ENCODE results near the gene PLA2G6. TPM values are rescaled to one million over a fixed set of nuclear protein-coding genes. Genes with fewer than 3 reads are reported as not detected.
"Not testable (repeated sequence)": the region's sequence is repeated elsewhere in the genome, so short reads cannot be mapped to it uniquely, and the experiment has no call there.

Gene PLA2G6
- total RNA-seq, 1 experiment from 2014 or later: 3.9 TPM

DNA sequence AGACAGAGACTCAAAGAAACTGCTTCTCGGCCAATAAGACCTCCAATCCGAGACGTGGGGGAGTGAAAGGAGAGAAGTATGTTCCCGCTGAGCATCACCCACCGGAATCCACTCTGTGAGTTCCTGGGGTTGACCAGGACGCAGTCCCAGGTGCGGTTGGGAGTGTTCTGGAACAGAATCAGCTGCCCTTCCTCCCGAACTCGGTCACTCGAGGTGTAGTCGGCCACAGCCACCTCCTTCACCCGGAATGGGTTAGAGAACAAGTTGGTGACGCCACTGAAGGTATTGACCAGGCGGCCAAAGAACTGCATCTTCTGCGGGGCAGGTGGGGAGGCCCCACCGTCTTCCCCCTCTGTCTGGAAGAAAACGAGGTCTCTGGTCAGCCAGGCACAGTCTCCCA, 12.5 kb downstream of the PLA2G6 start:
- no peak for DNase-seq (ENCODE audit: low read depth)

DNA sequence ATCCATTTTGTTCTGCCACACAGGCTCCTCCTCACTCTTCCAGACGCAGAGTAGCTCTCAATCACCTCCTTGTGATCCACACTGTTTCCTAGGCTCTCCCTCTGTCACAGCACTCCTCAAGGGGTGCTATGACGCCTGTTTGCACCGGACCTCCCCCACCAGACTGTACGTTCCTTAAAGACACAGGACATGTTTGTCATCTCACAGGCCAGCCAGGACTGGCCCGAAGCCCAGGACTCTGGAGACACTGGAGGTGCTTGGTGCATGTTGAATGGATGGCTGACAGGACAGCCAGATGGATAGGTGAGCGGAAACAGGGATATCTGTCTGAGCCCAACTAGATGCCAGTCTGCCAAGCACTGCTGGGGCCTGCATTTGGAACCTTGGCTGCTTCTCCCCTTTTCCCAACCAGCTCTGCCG, 13.6 kb downstream of the PLA2G6 start:
- no peak for DNase-seq (ENCODE audit: low read depth)

DNA sequence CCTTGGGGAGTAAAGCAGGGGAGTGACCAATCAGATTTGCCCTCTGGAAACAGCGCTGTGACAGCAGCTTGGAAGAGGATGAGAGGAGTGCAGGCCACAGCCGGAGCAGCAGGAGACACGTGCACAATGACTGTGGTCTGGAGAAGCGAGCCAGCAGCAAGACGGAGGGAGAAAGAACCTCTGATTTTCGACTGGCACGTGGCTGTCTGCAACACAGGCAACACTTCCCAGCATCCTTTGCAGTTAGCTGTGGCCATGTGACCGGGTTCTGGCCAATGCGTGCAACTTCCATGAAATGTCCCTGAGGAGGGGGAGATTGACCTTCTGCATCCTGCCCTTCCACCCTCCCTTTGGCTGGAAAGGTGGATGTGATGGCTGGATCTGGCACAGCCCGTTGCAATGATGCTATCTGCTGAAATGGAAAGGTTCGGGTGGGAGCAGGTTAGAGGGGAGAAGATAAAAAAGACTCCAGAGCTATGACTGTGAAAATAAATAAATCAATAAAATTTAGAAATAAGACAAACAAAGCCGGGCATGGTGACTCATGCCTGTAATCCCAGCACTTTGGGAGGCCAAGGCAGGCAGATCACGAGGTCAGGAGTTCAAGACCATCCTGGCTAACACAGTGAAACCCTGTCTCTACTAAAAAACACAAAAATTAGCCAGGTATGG, 15.6 kb downstream of the PLA2G6 start:
- no peak for DNase-seq (ENCODE audit: low read depth)

DNA sequence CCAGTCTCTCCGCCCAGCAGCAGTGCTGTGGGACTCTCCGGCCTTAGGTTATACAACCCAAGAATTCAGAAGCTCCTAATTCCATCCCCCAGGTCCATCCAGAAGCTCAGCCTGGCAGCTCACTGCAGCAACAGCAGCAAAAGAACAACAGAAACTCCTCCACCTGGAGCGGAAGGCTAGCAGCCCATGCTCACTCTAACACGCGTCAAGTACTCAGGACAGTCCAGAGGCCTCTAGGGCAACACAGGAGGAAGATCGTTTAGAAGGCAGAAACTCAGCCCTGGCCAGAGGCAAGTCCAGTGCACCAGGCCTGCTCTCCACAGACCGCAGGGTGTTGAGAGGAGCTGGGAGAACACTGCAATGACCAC, 17.1 kb downstream of the PLA2G6 start:
- no peak for DNase-seq (ENCODE audit: low read depth)

DNA sequence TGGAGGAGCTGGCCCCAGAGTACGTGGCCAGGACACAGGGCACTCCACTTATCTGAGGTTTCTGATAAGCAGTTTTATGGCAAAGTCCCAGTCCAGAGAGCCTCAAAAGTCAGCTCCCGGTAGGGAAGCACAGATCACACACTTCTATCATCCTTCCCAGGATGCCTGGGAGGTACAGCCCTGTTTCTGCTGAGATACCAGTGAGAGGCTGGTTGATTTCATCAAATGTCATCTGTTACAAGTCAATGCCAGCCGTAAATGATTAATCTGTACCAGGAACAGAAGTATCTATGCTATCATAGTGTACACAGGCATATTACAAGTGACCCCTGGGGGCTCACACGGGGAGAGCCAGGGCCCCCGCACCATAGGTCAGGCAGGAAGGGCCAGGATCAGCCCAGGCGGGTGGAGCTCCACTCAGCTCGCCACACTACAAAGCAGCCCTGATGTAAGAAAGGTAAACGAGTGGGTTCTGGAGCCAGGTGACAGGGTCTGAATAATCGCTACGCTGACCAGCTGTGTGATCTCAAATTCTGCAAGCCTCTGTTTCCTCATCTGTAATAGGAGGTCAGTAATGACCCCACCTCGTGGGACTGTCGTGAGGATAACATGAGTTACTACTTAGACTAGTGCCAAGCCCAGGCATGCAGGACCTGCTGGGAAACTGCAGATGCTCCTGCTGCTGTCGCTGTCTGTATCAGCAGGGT, 17.6 kb downstream of the PLA2G6 start:
- DNase-seq (ENCODE audit: low read depth): no peak

DNA sequence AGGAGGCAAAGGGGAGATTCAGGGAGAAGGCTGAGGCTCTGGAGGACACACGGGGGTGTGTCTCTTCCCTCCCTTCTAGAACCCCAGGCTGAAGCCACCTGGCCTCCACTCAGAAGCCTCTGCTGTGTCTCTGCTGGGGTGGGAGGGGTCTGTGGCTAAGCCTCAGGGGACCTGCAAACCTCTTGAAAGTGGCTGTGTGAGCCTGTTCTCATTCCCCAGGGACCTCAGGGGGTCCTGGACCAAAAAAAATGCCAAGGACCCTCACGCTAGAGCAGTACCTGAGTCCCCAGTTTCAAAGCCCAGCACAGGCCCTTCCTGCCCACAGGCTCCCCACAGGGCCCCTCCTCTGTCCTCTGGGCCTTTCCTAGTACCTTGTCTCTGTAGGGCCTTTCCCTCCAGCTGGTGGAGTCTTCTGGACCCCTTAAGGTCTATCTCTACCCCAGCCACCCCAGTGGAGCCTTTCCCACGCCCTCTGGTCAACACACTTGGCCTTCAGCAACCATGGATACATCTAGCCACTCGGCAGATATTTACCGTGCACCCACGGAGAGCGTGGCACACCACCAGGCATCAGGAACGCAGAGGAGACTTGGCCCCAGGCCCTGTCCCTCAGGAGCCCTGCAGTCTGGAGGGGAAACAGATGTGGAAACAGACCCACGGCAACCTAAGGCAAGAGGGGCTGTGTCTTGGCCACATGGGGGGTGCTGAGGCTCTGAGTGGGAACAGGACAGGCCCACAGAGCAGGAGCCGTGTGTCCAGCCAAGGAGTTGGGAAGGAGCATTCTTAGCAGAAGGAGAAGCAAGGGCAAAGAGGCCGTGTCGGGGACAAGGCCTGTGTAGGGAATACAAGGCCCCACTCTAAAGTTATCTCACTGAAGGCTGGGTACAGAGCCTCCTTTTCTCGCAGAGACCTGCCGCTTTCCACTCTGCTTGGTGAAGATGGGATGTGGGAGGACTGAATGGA, 18.5 kb downstream of the PLA2G6 start:
- DNase-seq (ENCODE audit: low read depth): no peak

DNA sequence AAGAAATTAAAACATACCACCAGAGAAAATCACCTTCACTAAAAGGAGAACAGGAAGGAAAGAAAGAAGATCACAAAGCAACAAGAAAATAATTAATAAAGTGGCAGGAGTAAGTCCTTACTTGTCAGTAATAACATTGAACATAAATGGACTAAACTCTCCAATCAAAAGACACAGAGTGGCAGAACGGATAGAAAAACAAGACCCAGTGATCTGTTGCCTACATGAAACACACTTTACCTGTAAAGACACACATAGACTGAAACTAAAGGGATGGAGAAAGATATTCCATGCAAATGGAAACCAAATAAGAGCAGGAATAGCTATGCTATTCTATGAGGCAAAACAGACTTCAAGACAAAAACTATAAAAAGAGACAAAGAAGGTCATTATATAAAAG, 25.9 kb downstream of the PLA2G6 start:
- no peak for DNase-seq (ENCODE audit: low read depth)

DNA sequence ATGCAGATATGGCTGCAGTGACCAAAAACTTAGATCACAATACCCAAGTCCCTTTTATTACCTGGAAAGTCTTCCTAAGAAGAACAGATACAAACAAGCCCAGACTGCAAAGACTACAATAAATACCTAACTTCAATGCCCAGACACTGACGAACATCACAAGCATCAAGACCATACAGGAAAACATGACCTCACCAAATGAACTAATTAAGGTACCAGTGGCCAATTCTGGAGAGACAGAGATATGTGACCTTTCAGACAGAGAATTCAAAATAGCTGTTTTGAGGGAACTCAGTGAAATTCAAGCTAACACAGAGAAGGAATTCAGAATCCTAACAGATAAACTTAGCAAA, 27.1 kb downstream of the PLA2G6 start:
- DNase-seq (ENCODE audit: low read depth): not testable (repeated sequence)

DNA sequence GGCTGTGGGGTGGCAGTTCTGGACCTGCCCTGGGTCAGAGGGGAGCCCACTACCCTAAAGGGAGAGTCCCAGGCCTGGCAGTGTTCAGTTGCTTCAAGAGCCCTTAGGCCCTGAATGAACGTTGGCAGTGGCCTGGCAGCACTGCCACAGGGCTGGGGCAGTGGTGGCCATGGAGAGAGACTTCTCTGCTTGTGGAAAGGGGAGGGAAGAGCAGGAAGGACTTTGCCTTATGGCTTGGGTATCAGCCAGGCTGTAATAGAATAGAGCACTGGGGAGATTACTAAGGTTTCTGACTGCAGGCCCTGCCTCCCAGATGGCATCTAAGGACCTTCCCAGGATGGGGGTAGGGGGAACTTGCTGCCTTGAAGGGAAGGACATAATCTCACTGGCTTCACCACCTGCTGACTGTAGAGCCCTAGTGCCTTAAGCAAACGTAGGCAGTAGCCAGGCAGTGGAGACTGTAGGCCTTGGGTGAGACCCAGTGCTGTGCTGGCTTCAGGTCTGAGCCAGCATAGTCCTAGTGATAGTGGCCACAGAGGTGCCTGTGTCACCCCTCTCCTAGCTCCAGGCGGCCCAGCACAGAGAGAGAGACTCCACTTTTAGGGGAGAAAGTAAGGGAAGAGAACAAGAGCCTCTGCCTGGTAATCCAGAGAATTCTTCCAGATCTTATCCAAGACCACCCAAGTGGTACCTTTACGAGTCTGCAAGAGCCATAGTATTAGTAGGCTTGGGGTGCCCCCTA, 27.6 kb downstream of the PLA2G6 start:
- DNase-seq (ENCODE audit: low read depth): no peak

DNA sequence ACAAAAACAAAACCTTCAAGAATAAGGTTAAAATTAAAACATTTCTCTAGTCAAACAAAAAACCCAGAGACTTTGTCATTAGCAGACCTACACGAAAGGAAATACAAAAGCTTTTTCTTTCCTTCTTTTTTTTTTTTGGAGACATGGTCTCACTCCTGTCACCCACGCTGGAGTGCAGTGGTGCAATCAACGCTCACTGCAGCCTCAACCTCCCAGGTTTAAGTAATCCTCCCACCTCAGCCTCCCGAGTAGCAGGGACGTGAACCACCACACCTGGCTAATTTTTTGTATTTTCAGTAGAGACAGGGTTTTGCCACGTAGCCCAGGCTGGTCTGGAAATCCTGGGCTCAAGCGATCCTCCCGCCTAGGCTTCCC, 30.5 kb downstream of the PLA2G6 start:
- DNase-seq (ENCODE audit: low read depth): no peak

DNA sequence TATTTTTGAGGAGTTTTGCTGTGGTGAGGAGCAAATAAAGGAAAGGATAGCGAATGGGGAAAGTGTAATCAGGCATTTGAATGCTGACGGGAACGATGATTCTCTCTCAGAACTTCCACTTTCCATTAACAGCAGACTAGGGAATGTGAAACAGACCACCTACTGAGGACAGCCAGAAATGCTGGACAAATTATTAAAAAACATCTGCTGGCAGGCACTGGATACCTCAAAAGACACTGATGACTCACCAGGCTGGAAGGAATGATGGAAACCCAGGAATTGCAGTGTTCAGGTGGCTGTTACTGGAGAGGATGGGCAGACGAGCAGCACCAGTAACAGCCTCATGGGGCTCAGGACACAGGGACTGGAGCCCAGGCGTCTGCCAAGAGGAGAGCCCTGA, 33.4 kb downstream of the PLA2G6 start:
- peak; percentile 73 for DNase-seq (ENCODE audit: low read depth)

DNA sequence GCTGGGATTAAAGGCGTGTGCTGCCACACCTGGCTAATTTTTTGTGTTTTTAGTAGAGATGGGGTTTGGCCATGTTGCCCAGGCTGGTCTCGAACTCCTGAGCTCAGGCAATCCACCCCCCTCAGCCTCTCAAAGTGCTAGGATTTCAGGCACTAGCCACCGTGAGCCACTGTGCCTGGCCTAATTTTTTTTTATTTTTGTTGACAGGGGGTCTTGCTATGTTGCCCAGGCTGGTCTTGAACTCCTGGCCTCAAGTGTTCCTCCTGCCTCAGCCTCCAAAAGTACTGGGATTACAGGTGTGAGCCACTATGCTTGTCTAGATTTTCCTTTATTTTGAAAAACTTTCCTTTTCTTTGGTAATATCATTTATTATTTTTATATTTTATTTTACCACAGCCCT, 35.5 kb downstream of the PLA2G6 start:
- not testable (repeated sequence) for DNase-seq (ENCODE audit: low read depth)

DNA sequence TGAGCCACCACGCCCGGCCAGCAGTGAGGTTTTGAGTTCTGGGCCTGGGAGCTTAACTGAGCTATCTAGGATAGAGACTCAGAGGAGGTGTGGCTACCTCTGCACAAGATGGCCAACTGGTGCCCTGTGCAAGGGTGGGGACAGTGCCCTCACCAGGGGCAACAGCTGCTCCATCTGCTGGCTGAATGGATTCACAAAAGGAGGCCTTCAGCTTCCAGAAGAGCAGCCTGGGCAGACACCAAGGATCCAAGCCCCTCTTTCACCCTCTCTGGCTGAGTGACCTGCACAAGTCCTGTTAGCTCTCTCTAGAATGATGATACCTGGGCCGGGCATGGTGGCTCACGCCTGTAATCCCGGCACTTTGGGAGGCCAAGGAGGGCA, 37.6 kb downstream of the PLA2G6 start:
- no peak for DNase-seq (ENCODE audit: low read depth)

DNA sequence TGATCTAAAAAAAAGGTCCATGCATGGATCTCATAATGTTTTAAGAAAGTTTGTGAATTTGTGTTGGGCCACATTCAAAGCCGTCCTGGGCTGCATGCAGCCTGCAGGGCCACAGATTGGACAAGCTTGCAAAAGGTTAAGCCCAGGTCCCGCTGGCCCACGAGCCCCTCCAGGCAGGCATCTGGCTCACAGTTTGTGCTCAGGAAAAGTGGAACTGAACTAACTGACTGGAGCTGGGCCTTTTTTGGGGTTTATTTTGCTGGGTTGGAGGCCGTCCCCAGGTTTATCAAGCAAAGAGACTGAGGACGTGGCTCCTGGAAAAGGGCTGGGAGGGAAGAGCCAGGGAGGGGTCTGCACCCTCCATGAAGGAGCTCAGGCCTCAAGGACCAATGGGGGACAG, 39.0 kb downstream of the PLA2G6 start:
- DNase-seq (ENCODE audit: low read depth): no peak

DNA sequence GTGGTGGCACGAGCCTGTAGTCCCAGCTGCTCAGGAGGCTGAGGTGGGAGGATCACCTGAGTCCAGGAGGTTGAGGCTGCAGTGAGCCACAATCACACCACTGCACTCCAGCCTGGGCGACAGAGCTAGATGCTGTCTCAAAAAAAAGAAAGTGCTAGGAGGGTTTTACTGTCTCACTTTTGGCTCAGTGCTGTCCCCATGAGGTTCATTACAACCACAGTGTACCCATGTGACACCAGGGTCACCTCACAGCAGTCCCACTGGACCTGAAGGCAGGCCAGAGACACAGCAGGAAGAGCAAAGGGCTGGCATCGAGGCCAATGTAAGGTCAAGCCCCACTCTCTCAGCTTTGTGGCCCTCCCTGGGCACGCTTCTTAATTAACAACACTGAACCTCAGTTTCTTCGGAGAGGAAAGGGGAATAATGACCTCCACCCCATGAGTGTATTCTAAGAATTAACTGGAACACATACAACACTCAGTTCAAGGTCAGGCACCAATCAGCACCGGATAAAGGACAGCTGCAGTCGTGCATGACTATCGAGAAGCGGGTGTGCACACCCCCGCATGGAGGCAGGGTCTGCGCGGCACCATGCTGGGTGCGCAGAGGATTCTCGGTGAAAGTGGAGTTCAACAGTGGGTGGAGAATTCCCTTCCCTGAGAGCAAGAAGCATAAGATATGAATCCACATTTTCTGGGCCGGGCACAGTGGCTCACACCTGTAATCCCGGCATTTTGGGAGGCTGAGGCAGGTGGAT, 40.2 kb downstream of the PLA2G6 start:
- no peak for DNase-seq (ENCODE audit: low read depth)

DNA sequence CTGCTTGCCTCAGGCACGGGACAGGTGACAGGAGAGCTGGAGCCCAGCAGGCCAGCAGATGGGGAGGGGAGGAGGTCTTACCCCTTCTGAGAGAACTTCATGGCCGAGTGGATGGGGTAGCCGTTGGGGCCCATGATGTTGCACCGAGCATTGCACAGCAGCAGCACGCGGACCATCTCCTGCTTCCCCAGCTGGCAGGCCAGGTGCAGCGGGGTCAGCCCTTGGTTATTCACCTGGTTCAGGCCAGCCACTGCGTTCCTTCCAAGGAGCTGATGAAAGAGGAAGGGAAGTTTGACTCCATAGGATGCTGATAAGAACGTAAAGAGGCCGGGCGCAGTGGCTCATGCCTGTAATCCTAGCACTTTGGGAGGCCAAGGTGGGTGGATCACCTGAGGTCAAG, 41.7 kb downstream of the PLA2G6 start:
- no peak for DNase-seq (ENCODE audit: low read depth)

DNA sequence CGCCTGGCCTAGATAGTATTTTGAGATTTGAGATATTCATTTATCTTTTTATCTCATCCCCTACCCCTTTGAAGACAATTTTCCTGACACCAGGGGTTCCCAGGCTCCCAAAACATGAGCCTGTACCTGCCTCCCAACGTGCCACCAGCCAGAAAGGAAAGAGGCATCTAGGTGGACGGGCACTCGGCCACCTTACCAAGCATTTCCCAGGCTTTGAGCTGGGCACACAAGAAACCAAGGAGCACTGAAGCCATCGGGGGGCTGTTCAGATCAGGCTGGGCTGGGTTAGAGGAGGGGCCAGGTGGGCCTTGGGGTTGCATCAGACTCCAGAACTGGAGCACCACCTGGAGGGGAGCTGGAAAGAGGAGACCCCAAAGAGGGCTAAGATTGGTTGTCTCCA, 42.7 kb downstream of the PLA2G6 start:
- DNase-seq (ENCODE audit: low read depth): no peak

DNA sequence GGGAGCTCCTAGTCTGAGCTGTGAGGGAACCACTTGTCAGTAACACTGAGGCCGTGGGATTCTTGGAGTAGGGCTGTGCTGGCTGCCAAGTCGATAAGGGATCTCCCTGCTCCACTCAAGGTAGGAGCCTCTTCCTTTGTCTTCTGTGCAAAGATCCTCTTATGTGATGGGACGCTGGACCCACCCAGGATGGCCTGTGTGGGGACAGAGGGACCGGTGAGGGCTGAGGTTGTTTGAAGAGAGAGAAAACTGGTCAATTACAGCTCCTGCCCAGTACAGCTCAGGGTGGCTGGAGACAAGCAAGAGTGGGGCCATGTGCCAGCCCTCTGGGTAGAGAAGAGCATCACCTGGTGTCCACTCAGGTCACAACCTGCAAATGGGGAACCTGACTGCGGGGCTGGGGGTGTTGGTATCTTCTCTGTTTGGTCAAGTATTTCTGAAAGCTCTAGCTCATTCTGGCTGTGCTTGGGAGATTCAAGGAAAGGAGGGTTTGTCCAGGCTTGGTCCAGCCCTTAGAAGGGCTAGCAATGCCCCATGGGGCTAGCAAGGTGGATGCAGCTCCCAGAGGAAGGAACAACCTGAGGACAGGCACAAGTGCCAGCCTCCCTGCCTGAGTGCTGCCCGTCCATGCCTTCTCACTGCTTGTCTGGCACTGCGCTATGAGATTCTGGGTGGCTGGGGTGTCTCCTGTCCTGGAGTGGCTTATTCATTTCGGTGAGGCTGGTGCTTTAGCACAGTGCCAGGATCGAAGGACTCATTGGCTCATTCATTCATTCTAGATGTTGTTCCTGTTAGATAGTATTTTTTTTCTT, 43.5 kb downstream of the PLA2G6 start:
- no peak for DNase-seq (ENCODE audit: low read depth)

DNA sequence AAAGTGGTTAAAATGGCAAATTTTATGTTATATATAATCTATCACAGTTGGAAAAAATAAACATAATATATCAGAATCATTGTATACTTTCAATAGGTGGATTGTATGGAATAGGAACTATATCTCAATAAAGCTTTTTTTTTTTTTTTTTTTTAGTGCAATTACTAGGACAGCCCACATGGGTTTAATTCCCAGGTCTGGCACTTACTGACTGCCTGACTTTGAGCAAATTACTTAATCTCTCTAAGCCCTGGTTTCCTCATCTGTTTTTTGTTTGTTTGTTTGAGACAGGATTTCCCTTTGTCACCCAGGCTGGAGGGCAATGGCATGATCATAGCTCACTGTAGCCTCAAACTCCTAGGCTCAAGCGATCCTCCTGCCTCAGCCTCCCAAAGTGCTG, 45.0 kb downstream of the PLA2G6 start:
- no peak for DNase-seq (ENCODE audit: low read depth)

DNA sequence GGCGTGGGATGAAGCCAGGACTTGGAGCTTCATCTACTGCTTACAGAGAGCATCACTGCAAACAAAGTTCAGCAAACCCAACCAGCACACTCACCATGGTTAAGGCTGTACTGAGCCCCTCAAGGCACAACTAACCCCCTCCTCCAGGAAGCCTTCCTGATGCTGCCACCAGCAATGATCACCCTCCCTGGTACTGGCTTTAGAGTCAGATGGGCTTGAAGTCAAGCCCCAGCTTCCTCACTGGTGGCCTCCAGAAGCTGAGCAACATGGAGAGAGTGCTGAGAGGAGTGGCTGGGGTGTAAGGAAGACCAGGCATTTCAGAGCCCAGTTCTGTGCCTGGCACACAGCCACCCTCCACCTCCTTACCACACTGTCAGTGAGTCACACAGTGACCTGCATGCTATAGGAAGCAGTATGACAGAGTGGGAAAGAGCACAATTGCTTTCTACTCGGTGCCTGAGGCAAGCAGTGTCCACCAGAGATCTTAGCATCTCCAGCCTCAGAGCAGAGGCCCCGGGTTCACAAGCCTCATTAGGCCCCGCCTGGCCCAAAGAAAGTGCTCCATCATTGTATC, 46.4 kb downstream of the PLA2G6 start:
- peak; percentile 92 for DNase-seq (ENCODE audit: low read depth)
